ENCODE measurements around the gene MOXD1. TPM values are rescaled to one million over a fixed set of nuclear protein-coding genes. Genes with fewer than 3 reads are reported as not detected.

The MOXD1 gene
- polyA plus RNA-seq, 1 donor (not counting 4 experiments of a cell fraction or from before 2014, with no cell fraction given) = 2.7 TPM

DNA sequence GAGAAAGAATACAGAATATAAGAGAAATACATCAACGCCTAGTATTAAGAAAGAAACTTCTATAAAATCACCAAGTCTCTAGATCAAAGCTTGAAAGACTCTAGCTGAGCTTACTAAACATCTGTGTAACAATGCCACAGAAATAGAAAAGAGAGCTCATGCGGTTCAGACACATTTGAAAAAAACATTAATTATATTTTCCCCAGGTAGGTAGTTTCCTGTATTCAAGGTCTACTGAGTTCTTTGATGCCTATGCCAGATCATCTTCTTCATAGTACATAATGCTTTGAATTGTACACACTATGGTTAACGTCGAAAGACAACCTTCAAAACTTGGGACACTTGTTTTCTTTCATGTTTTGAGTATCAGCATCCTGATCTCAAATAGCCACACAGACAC lies 11.3 kb downstream of the MOXD1 start:
- no peaks in the 10 kb centered on the region for H3K27me3 ChIP-seq (ENCODE audit: control insufficient read depth, extremely low read depth, insufficient read depth, low read length)
- H3K9ac ChIP-seq (ENCODE audit: control insufficient read depth, extremely low read depth, insufficient read depth, low read length) = no peak overlapping the region
- H3K36me3 ChIP-seq (ENCODE audit: control insufficient read depth in 2 of 2, extremely low read depth in 1 of 2, insufficient read depth in 2 of 2, low read length in 2 of 2) = no peaks in the 10 kb centered on the region
- no peaks in the 10 kb centered on the region for H3K79me2 ChIP-seq (ENCODE audit: control insufficient read depth, insufficient read depth, low read length)
- H3K27ac ChIP-seq (ENCODE audit: control insufficient read depth, insufficient read depth, low read length) = no peak overlapping the region
- H3K9me1 ChIP-seq (ENCODE audit: control insufficient read depth, extremely low read depth, insufficient read depth, low read length) = no peaks in the 10 kb centered on the region
- TF ChIP-seq CTCF (optimal IDR thresholded peaks at IDR 0.05 in 1 of 3, IDR thresholded peaks at IDR 0.05 in 1 of 3, conservative IDR thresholded peaks at IDR 0.05 in 1 of 3; ENCODE audit: extremely low read depth in 1 of 3, insufficient read depth in 2 of 3, low read length in 3 of 3) (no peak), EZH2 (IDR thresholded peaks at IDR 0.05; ENCODE audit: low read length) (no peak)
- H3K4me1 ChIP-seq (ENCODE audit: control insufficient read depth, extremely low read depth, insufficient read depth, low read length) = peaks cover 9% of the 10 kb centered on the region
- no peak overlapping the region for H3K4me2 ChIP-seq (ENCODE audit: control insufficient read depth, extremely low read depth, insufficient read depth, low read depth, low read length)
- H3K4me3 ChIP-seq (ENCODE audit: control insufficient read depth in 2 of 3, extremely low read depth in 1 of 3, insufficient read depth in 2 of 3, low read depth in 1 of 3, low read length in 3 of 3) = no peak overlapping the region
- H4K20me1 ChIP-seq (ENCODE audit: control insufficient read depth, extremely low read depth, insufficient read depth, low read length) = no peaks in the 10 kb centered on the region
- dilution Hi-C loops (cut with MboI; ENCODE audit: extremely low pct_ligation_motif_present, low sequenced_read_pairs) = no loop called here
- DNase-seq (ENCODE audit: low read depth, low spot score) = no peak
- peak; percentile 34 for FAIRE-seq
- H3K9me3 ChIP-seq (ENCODE audit: control insufficient read depth, low read depth, low read length) = no peaks in the 10 kb centered on the region
- H2AFZ ChIP-seq (ENCODE audit: control insufficient read depth, low read length) = no peak overlapping the region

- peak; percentile 86 for FAIRE-seq
Observed at GRCh38 chr6:132388291-132388690, 13.0 kb downstream of the MOXD1 start.

More at GRCh38 chr6:132388291-132388690, 13.0 kb downstream of the MOXD1 start:
- DNase-seq (ENCODE audit: low read depth, low spot score) = no peak
- TF ChIP-seq CTCF (optimal IDR thresholded peaks at IDR 0.05 in 1 of 3, IDR thresholded peaks at IDR 0.05 in 1 of 3, conservative IDR thresholded peaks at IDR 0.05 in 1 of 3; ENCODE audit: extremely low read depth in 1 of 3, insufficient read depth in 2 of 3, low read length in 3 of 3) (no peak), EZH2 (IDR thresholded peaks at IDR 0.05; ENCODE audit: low read length) (no peak)
- Histone ChIP-seq H3K27ac (ENCODE audit: control insufficient read depth, insufficient read depth, low read length) (no peak overlapping the region), H3K36me3 (ENCODE audit: control insufficient read depth in 2 of 2, extremely low read depth in 1 of 2, insufficient read depth in 2 of 2, low read length in 2 of 2) (no peaks in the 10 kb centered on the region), H3K79me2 (ENCODE audit: control insufficient read depth, insufficient read depth, low read length) (no peaks in the 10 kb centered on the region), H3K9ac (ENCODE audit: control insufficient read depth, extremely low read depth, insufficient read depth, low read length) (no peak overlapping the region), H2AFZ (ENCODE audit: control insufficient read depth, low read length) (no peak overlapping the region), H3K27me3 (ENCODE audit: control insufficient read depth, extremely low read depth, insufficient read depth, low read length) (no peaks in the 10 kb centered on the region), H3K9me3 (ENCODE audit: control insufficient read depth, low read depth, low read length) (no peaks in the 10 kb centered on the region), H3K4me2 (ENCODE audit: control insufficient read depth, extremely low read depth, insufficient read depth, low read depth, low read length) (peak overlapping the region; percentile 2), H3K4me3 (ENCODE audit: control insufficient read depth in 2 of 3, extremely low read depth in 1 of 3, insufficient read depth in 2 of 3, low read depth in 1 of 3, low read length in 3 of 3) (no peak overlapping the region), H3K9me1 (ENCODE audit: control insufficient read depth, extremely low read depth, insufficient read depth, low read length) (no peaks in the 10 kb centered on the region), H3K4me1 (ENCODE audit: control insufficient read depth, extremely low read depth, insufficient read depth, low read length) (peaks cover 9% of the 10 kb centered on the region), H4K20me1 (ENCODE audit: control insufficient read depth, extremely low read depth, insufficient read depth, low read length) (no peaks in the 10 kb centered on the region)
- dilution Hi-C loops (cut with MboI; ENCODE audit: extremely low pct_ligation_motif_present, low sequenced_read_pairs) = no loop called here

Data from keratinocyte (primary cell).